Panc1 (cell line): Measurements from ENCODE around the gene SNX24. TPM values are rescaled to one million over a fixed set of nuclear protein-coding genes. Genes with fewer than 3 reads are reported as not detected.
"Not testable (repeated sequence)": the region's sequence is repeated elsewhere in the genome, so short reads cannot be mapped to it uniquely, and the experiment has no call there.

Source experiments
- ATAC-seq: fragments of 200-7000 bp; cut with Tn5 transposase; 2 replicates; pipeline ENCODE4 v1.9.1; 2020; ENCODE audit warnings: mild to moderate bottlenecking, moderate library complexity
- BruUV-seq: library from RNA; stranded (reverse); fragments of 400-500 nt; replicated peaks from 2 replicates; lab custom pipeline; 2021; lab: Mats Ljungman, UMichigan
- CTCF ChIA-PET: fragments of 300-600 bp; sonication (Branson Sonifier 250); formaldehyde crosslinking; loops from one replicate; lab custom pipeline; 2022; ENCODE audit warnings: antibody characterized with exemption; lab: Charles Lee
- POLR2A ChIA-PET: fragments of 300-600 bp; sonication (Branson Sonifier 250); formaldehyde crosslinking; loops from one replicate; lab custom pipeline; 2022; ENCODE audit warnings: antibody characterized with exemption; lab: Charles Lee
- DNase-seq: peaks from one replicate; pipeline ENCODE4 v3.0.0-alpha.2; 2010; ENCODE audit warnings: low read depth, low spot score
- H3K27ac ChIP-seq: 2 replicates; pipeline ENCODE4 v1.5.1; 2011; ENCODE audit warnings: mild to moderate bottlenecking, low read length, inconsistent platforms
- H3K27me3 ChIP-seq: fragments of 200-500 bp; sonication (Bioruptor generic); 2 replicates; pipeline ENCODE4 v1.6.0; 2014; ENCODE audit warnings: low read length, inconsistent platforms; ENCODE audit not compliant: control insufficient read depth, insufficient read depth
- H3K36me3 ChIP-seq: fragments of 200-500 bp; sonication (Bioruptor generic); 2 replicates; pipeline ENCODE4 v1.5.1; 2014; ENCODE audit warnings: inconsistent platforms, mild to moderate bottlenecking, low read length, moderate library complexity; ENCODE audit not compliant: control insufficient read depth, insufficient read depth
- H3K4me1 ChIP-seq: 2 replicates; pipeline ENCODE4 v1.5.1; 2011; ENCODE audit warnings: inconsistent platforms, mild to moderate bottlenecking, low read length, moderate library complexity; ENCODE audit not compliant: control insufficient read depth, insufficient read depth
- H3K4me3 ChIP-seq, 2 experiments: 2 replicates each; pipeline ENCODE4 v1.5.1; 2011 to 2012; ENCODE audit warnings: low read depth in 2 of 2, low read length in 2 of 2, mild to moderate bottlenecking in 2 of 2, inconsistent platforms in 1 of 2, moderate library complexity in 1 of 2
- H3K9me3 ChIP-seq: fragments of 200-500 bp; sonication (Bioruptor generic); 2 replicates; pipeline ENCODE4 v1.5.1; 2014; ENCODE audit warnings: low read depth, mild to moderate bottlenecking, inconsistent platforms, low read length, moderate library complexity; ENCODE audit not compliant: control insufficient read depth, insufficient read depth
- CTCF ChIP-seq: fragments of 450-650 bp; IDR thresholded peaks from 2 replicates; pipeline ENCODE4 v1.5.1; 2017; ENCODE audit warnings: mild to moderate bottlenecking
- POLR2AphosphoS5 ChIP-seq: IDR thresholded peaks from 2 replicates; pipeline ENCODE4 v1.6.1; 2012; ENCODE audit warnings: mild to moderate bottlenecking, low read depth, low read length, moderate library complexity
- REST ChIP-seq, 2 experiments: IDR thresholded peaks; 2 replicates each; pipeline ENCODE4 v1.6.1; 2011 to 2012; ENCODE audit warnings: low read depth in 2 of 2, control low read depth in 1 of 2, low read length in 1 of 2, mild to moderate bottlenecking in 1 of 2, moderate library complexity in 1 of 2; ENCODE audit not compliant: insufficient read depth in 1 of 2
- SIN3A ChIP-seq: IDR thresholded peaks from 2 replicates; pipeline ENCODE4 v1.6.1; 2012; ENCODE audit warnings: low read depth, mild to moderate bottlenecking, low read length, moderate library complexity, borderline replicate concordance; ENCODE audit not compliant: insufficient read depth
- TCF7L2 ChIP-seq: IDR thresholded peaks from 2 replicates; pipeline ENCODE4 v1.6.1; 2011; ENCODE audit warnings: mild to moderate bottlenecking, low read depth, low read length, inconsistent platforms
- in situ Hi-C: cut with HindIII; loops from 2 replicates; pipeline ENCODE4 v1.10.0; 2016; ENCODE audit warnings: low sequenced_read_pairs, low pct_unique_long_range_greater_than_20kb
- intact Hi-C: fragments of 100-400 bp; cut with micrococcal nuclease; formaldehyde crosslinking; loops from one replicate; pipeline ENCODE4 v1.10.0; 2022; ENCODE audit not compliant: unreplicated experiment
- total RNA-seq: library from RNA; stranded (reverse); gene quantifications from one replicate; pipeline ENCODE4 v1.2.1, GENCODE V29; 2021; ENCODE audit not compliant: unreplicated experiment

The SNX24 gene
- total RNA-seq, 1 experiment from 2014 or later: 32.8 TPM

- DNase-seq (no peak), ATAC-seq (no peak)
- Histone ChIP-seq H3K4me1 (peaks cover 23% of the 10 kb centered on the region), H3K27ac (peak overlapping the region; percentile 25; the same call in 1 of the 2 replicates), H3K27me3 (no peaks in the 10 kb centered on the region), H3K4me3 (no peak overlapping the region), H3K9me3 (no peaks in the 10 kb centered on the region), H3K36me3 (no peaks in the 10 kb centered on the region)
- BruUV-seq: no TSS peak
- ChIA-PET POLR2A (no interaction called here), CTCF (no interaction called here)
- intact Hi-C loops (no loop called here), in situ Hi-C loops (no loop called here)
- TF ChIP-seq POLR2AphosphoS5: no peak
- TF ChIP-seq TCF7L2: no peak
- no peak for TF ChIP-seq SIN3A
- TF ChIP-seq CTCF: no peak
- TF ChIP-seq REST (IDR thresholded peaks at IDR 0.05; ENCODE audit: insufficient read depth in 1 of 2, low read depth in 2 of 2, low read length in 1 of 2): no peak
Observed at GRCh38 chr5:122849771-122850170, 4.4 kb downstream of the SNX24 start.

- BruUV-seq, H3K27ac ChIP-seq, ATAC-seq, H3K4me3 ChIP-seq, H3K27me3 ChIP-seq, intact Hi-C loops, H3K4me1 ChIP-seq, CTCF ChIA-PET, H3K9me3 ChIP-seq, in situ Hi-C loops, DNase-seq, POLR2A ChIA-PET, H3K36me3 ChIP-seq: not testable (repeated sequence)
Observed at GRCh38 chr5:122857538-122857937, 12.1 kb downstream of the SNX24 start.

GRCh38 chr5:122858451-122858850 is 13.0 kb downstream of the SNX24 start:
- Histone ChIP-seq H3K27ac (no peak overlapping the region), H3K4me1 (no peaks in the 10 kb centered on the region), H3K9me3 (no peaks in the 10 kb centered on the region), H3K27me3 (no peaks in the 10 kb centered on the region), H3K36me3 (no peaks in the 10 kb centered on the region), H3K4me3 (no peak overlapping the region)
- TF ChIP-seq SIN3A (no peak), REST (IDR thresholded peaks at IDR 0.05; ENCODE audit: insufficient read depth in 1 of 2, low read depth in 2 of 2, low read length in 1 of 2) (no peak)
- intact Hi-C loops (no loop called here), in situ Hi-C loops (no loop called here)
- DNase-seq: no peak
- ChIA-PET POLR2A (no interaction called here), CTCF (no interaction called here)
- no peak for ATAC-seq
- BruUV-seq: no TSS peak
